ACC112 (cell line): Measurements from ENCODE around the gene MCUB.

Experiments
- H2AFZ ChIP-seq: fragments of 200-600 bp; sonication (generic); one replicate; pipeline ENCODE4 v1.6.0; 2017; ENCODE audit warnings: antibody characterized with exemption, low read length; ENCODE audit not compliant: unreplicated experiment
- H3K27ac ChIP-seq: fragments of 200-600 bp; sonication (generic); 2 replicates; pipeline ENCODE4 v1.5.1; 2014; ENCODE audit warnings: low read depth, mild to moderate bottlenecking, antibody characterized with exemption, low read length, moderate library complexity
- H3K27me3 ChIP-seq: fragments of 200-600 bp; sonication (generic); 2 replicates; pipeline ENCODE4 v1.6.1; 2014; ENCODE audit warnings: mild to moderate bottlenecking, antibody characterized with exemption, low read length, moderate library complexity, mixed read lengths; ENCODE audit not compliant: insufficient read depth
- H3K36me3 ChIP-seq: fragments of 200-600 bp; sonication (generic); 2 replicates; pipeline ENCODE4 v1.6.1; 2016; ENCODE audit warnings: mild to moderate bottlenecking, antibody characterized with exemption, low read length, moderate library complexity, mixed read lengths; ENCODE audit not compliant: insufficient read depth
- H3K4me1 ChIP-seq: fragments of 200-600 bp; sonication (generic); one replicate; pipeline ENCODE4 v1.6.1; 2016; ENCODE audit warnings: low read length, mixed read lengths; ENCODE audit not compliant: insufficient read depth, unreplicated experiment, control insufficient read depth
- H3K4me3 ChIP-seq: fragments of 200-600 bp; sonication (generic); 2 replicates; pipeline ENCODE4 v1.5.1; 2014; ENCODE audit warnings: mild to moderate bottlenecking, low read depth, low read length
- H3K79me2 ChIP-seq: fragments of 200-600 bp; sonication (generic); one replicate; pipeline ENCODE4 v1.6.0; 2016; ENCODE audit warnings: low read length; ENCODE audit not compliant: control insufficient read depth, unreplicated experiment, insufficient read depth

MCUB gene

GRCh38 chr4:109624536-109624935, 64.5 kb downstream of the MCUB start:
- no peak overlapping the region for H3K27ac ChIP-seq
- H2AFZ ChIP-seq, result no peak overlapping the region
- H3K4me1 ChIP-seq, result no peaks in the 10 kb centered on the region
- H3K79me2 ChIP-seq, result no peaks in the 10 kb centered on the region
- H3K27me3 ChIP-seq, result no peaks in the 10 kb centered on the region
- no peaks in the 10 kb centered on the region for H3K36me3 ChIP-seq
- no peak overlapping the region for H3K4me3 ChIP-seq

- H3K36me3 ChIP-seq, result no peaks in the 10 kb centered on the region
- H3K4me1 ChIP-seq, result peaks cover 3% of the 10 kb centered on the region
- H3K27ac ChIP-seq, result no peak overlapping the region
- no peaks in the 10 kb centered on the region for H3K79me2 ChIP-seq
- no peak overlapping the region for H3K4me3 ChIP-seq
- H3K27me3 ChIP-seq, result no peaks in the 10 kb centered on the region
- no peak overlapping the region for H2AFZ ChIP-seq
These were observed 67.3 kb downstream of the MCUB start for GRCh38 chr4:109627361-109627760.

- Histone ChIP-seq H2AFZ (no peak overlapping the region), H3K79me2 (no peaks in the 10 kb centered on the region), H3K27me3 (no peaks in the 10 kb centered on the region), H3K36me3 (no peaks in the 10 kb centered on the region), H3K4me1 (peaks cover 3% of the 10 kb centered on the region), H3K4me3 (no peak overlapping the region), H3K27ac (no peak overlapping the region)
These were observed 69.7 kb downstream of the MCUB start for GRCh38 chr4:109629775-109630174.

- H3K79me2 ChIP-seq, result no peaks in the 10 kb centered on the region
- no peaks in the 10 kb centered on the region for H3K36me3 ChIP-seq
- no peak overlapping the region for H3K27ac ChIP-seq
- no peak overlapping the region for H2AFZ ChIP-seq
- H3K4me3 ChIP-seq, result no peak overlapping the region
- peaks cover 3% of the 10 kb centered on the region for H3K4me1 ChIP-seq
- H3K27me3 ChIP-seq, result no peaks in the 10 kb centered on the region
These were observed 71.6 kb downstream of the MCUB start for GRCh38 chr4:109631532-109632108.

GRCh38 chr4:109640644-109641043, 80.6 kb downstream of the MCUB start:
- Histone ChIP-seq H3K79me2 (no peaks in the 10 kb centered on the region), H3K4me3 (no peak overlapping the region), H3K36me3 (no peaks in the 10 kb centered on the region), H3K27me3 (no peaks in the 10 kb centered on the region), H2AFZ (no peak overlapping the region), H3K4me1 (no peaks in the 10 kb centered on the region), H3K27ac (no peak overlapping the region)

GRCh38 chr4:109645874-109646710, 86.0 kb downstream of the MCUB start:
- H3K4me3 ChIP-seq, result no peak overlapping the region
- peaks cover 2% of the 10 kb centered on the region; the same call in 1 of the 2 replicates for H3K36me3 ChIP-seq
- H3K27ac ChIP-seq, result no peak overlapping the region
- no peaks in the 10 kb centered on the region for H3K27me3 ChIP-seq
- no peak overlapping the region for H2AFZ ChIP-seq
- H3K79me2 ChIP-seq, result no peaks in the 10 kb centered on the region
- H3K4me1 ChIP-seq, result no peaks in the 10 kb centered on the region

- Histone ChIP-seq H2AFZ (no peak overlapping the region), H3K4me3 (no peak overlapping the region), H3K79me2 (no peaks in the 10 kb centered on the region), H3K27ac (no peak overlapping the region), H3K36me3 (peaks cover 2% of the 10 kb centered on the region; the same call in 1 of the 2 replicates), H3K27me3 (no peaks in the 10 kb centered on the region), H3K4me1 (no peaks in the 10 kb centered on the region)
These were observed 88.4 kb downstream of the MCUB start for GRCh38 chr4:109648266-109648996.

GRCh38 chr4:109648997-109649575, 89.0 kb downstream of the MCUB start:
- no peaks in the 10 kb centered on the region for H3K27me3 ChIP-seq
- no peaks in the 10 kb centered on the region for H3K4me1 ChIP-seq
- no peak overlapping the region for H3K27ac ChIP-seq
- H3K4me3 ChIP-seq, result no peak overlapping the region
- no peak overlapping the region for H2AFZ ChIP-seq
- H3K36me3 ChIP-seq, result peaks cover 2% of the 10 kb centered on the region; the same call in 1 of the 2 replicates
- H3K79me2 ChIP-seq, result no peaks in the 10 kb centered on the region

- Histone ChIP-seq H3K36me3 (peaks cover 2% of the 10 kb centered on the region; the same call in 1 of the 2 replicates), H3K79me2 (no peaks in the 10 kb centered on the region), H2AFZ (no peak overlapping the region), H3K4me3 (no peak overlapping the region), H3K27me3 (no peaks in the 10 kb centered on the region), H3K27ac (no peak overlapping the region), H3K4me1 (no peaks in the 10 kb centered on the region)
These were observed 89.8 kb downstream of the MCUB start for GRCh38 chr4:109649872-109650271.

GRCh38 chr4:109655396-109655795, 95.3 kb downstream of the MCUB start:
- H3K4me1 ChIP-seq, result no peaks in the 10 kb centered on the region
- H3K27ac ChIP-seq, result no peak overlapping the region
- no peaks in the 10 kb centered on the region for H3K36me3 ChIP-seq
- no peak overlapping the region for H3K4me3 ChIP-seq
- no peaks in the 10 kb centered on the region for H3K79me2 ChIP-seq
- no peak overlapping the region for H2AFZ ChIP-seq
- H3K27me3 ChIP-seq, result no peaks in the 10 kb centered on the region
